Measurements from ENCODE around the gene MUC22.

MUC22 gene

GRCh38 chr6:31068669-31069340 is 58.5 kb downstream of the MUC22 start:
- H3K4me3 ChIP-seq (ENCODE audit: low read depth, low read length) = no peak overlapping the region
- TF ChIP-seq, protein P1, sequence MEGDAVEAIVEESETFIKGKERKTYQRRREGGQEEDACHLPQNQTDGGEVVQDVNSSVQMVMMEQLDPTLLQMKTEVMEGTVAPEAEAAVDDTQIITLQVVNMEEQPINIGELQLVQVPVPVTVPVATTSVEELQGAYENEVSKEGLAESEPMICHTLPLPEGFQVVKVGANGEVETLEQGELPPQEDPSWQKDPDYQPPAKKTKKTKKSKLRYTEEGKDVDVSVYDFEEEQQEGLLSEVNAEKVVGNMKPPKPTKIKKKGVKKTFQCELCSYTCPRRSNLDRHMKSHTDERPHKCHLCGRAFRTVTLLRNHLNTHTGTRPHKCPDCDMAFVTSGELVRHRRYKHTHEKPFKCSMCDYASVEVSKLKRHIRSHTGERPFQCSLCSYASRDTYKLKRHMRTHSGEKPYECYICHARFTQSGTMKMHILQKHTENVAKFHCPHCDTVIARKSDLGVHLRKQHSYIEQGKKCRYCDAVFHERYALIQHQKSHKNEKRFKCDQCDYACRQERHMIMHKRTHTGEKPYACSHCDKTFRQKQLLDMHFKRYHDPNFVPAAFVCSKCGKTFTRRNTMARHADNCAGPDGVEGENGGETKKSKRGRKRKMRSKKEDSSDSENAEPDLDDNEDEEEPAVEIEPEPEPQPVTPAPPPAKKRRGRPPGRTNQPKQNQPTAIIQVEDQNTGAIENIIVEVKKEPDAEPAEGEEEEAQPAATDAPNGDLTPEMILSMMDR (IDR thresholded peaks at IDR 0.05; ENCODE audit: borderline replicate concordance, insufficient read depth, low read depth, low read length) = peak; percentile 87

- TF ChIP-seq, protein P1 (IDR thresholded peaks at IDR 0.05; ENCODE audit: borderline replicate concordance, insufficient read depth, low read depth, low read length) = peak; percentile 41; the same call in 1 of the 2 replicates
- H3K4me3 ChIP-seq (ENCODE audit: low read depth, low read length) = no peak overlapping the region
These were observed 60.5 kb downstream of the MUC22 start for GRCh38 chr6:31070711-31071197.

DNA sequence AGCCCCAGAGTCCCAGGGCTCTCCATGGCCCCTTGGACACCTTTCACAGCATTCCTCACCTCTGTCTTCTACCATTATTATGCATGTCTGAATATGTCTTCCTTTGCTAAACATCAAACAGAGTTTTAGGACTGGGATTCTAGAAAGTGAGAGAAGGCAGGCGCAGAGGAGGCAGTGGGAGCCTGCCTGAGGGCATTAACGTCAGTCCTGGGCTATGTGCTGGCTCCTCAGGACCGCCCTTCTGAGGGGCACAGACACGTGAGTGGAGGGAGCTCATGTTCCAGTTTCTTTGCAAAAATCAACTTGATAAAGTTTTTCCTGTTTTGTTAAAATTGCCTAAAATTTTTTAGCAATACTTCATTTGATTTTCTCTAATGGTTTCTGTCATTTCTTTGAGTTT is 64.1 kb downstream of the MUC22 start:
- no peak overlapping the region for H3K4me3 ChIP-seq (ENCODE audit: low read depth, low read length)
- TF ChIP-seq, protein P1 (IDR thresholded peaks at IDR 0.05; ENCODE audit: borderline replicate concordance, insufficient read depth, low read depth, low read length) = no peak

DNA sequence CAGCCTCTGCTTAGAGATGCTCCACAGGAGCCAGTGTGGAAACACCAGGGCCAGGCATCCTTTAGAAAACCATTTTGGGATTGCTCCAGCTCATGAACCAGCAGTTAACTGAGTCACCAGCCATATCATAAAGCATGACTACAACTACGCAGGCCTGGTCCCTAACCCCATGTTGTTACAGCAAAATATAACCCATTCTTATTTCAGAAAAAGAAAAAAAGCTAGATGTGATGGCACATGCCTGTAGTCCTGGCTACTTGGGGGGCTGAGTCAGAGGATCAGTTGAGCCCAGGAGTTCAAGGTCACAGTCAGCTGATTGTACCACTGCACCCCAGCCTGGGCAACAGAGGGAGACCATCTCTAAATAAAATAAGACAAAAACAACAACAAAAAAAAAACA is 65.3 kb downstream of the MUC22 start:
- TF ChIP-seq, protein P1 (IDR thresholded peaks at IDR 0.05; ENCODE audit: borderline replicate concordance, insufficient read depth, low read depth, low read length) = no peak

DNA sequence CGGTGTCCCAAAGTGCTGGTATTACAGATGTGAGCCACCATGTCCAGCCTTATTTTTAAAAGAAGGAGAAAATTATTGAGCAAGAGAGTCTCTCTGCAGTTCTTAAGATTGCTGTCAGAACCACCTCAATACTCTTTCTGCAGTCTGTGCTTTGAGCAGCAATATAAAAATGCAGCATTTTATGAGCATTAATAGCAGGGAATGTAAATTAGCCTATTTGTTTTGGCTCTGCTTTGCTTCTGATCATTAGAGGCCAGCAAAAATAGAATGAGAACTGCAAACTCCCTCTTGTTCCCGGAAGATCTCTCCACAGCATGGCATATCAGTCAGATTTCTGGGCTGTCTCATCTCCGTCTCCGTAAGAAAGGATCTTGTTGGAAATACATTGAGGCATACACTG is 66.3 kb downstream of the MUC22 start:
- TF ChIP-seq, protein P1 (IDR thresholded peaks at IDR 0.05; ENCODE audit: borderline replicate concordance, insufficient read depth, low read depth, low read length) = no peak
- no peak overlapping the region for H3K4me3 ChIP-seq (ENCODE audit: low read depth, low read length)

More for the DNA sequence above, 65.3 kb downstream of the MUC22 start:
- H3K4me3 ChIP-seq (ENCODE audit: low read depth, low read length) = no peak overlapping the region

DNA sequence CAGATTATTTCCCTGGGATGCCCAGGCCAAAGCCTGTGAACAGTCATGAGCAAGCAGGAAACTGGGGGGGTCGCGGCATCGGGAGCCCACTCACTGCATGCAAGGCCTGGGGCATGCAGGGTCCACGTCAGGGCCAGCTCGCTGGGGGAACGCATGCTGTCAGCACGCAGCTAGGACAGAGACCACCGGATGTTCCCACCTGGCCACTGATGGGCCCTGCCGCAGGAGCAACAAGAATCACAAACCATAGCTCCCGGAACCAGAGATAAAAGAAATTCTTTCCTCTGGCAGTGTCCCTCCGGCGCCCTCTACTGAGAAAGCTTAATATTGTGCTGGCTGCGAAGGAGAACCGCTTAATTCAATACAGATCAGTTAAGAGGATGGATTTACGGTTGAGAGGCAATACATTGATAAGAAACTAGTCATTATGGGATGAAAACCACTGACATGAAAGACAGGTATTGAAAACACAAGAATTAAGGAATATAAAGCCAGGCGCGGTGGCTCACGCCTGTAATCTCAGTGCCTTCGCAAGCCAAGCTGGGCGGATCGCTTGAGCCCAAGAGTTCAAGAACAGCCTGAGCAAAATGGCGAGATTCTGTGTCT is 69.5 kb downstream of the MUC22 start:
- no peak overlapping the region for H3K4me3 ChIP-seq (ENCODE audit: low read depth, low read length)
- TF ChIP-seq, protein P1 (IDR thresholded peaks at IDR 0.05; ENCODE audit: borderline replicate concordance, insufficient read depth, low read depth, low read length) = peak; percentile 73; the same call in 1 of the 2 replicates

DNA sequence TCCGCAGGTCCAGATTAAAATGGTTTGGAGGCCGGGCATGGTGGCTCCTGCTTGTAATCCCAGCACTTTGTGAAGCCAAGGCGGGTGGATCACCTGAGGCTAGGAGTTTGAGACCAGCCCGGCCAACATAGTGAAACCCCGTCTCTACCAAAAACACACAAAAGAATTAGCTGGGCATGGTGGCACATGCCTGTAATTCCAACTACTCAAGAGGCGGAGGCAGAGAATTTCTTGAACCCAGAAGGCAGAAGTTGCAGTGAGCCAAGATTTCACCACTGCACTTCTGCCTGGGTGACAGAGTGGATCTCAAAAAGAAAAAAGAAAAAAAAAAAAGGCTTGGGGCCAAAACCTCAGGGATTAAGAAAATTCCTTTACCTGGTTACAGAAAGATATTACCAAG is 71.6 kb downstream of the MUC22 start:
- H3K4me3 ChIP-seq (ENCODE audit: low read depth, low read length) = no peak overlapping the region
- TF ChIP-seq, protein P1 (IDR thresholded peaks at IDR 0.05; ENCODE audit: borderline replicate concordance, insufficient read depth, low read depth, low read length) = no peak
